Measurements from ENCODE around the gene RGS12.

GRCh38 chr4:3252831-3253641, 39.8 kb upstream of the RGS12 start:
- no peak for TF ChIP-seq CTCF (conservative IDR thresholded peaks at IDR 0.05; ENCODE audit: low read depth, low read length)
- TF ChIP-seq EZH2 (IDR thresholded peaks at IDR 0.05; ENCODE audit: borderline replicate concordance, low read depth, low read length, poor library complexity, severe bottlenecking), result no peak

Data from A673 (cell line).